ENCODE results near the gene ATP2B1.
"Not testable (repeated sequence)": the region's sequence is repeated elsewhere in the genome, so short reads cannot be mapped to it uniquely, and the experiment has no call there.

ATP2B1 gene

GRCh38 chr12:89704457-89704856 lies 4.2 kb downstream of the ATP2B1 start:
- Histone ChIP-seq H3K4me3 (ENCODE audit: low read depth, low read length) (no peak overlapping the region), H3K27ac (no peak overlapping the region), H3K36me3 (replicated peaks) (no peaks in the 10 kb centered on the region), H3K27me3 (replicated peaks) (no peaks in the 10 kb centered on the region)
- in situ Hi-C loops (cut with HindIII; ENCODE audit: low pct_ligation_motif_present, low sequenced_read_pairs): no loop called here
- TF ChIP-seq CTCF (IDR thresholded peaks at IDR 0.05; ENCODE audit: low read depth, low read length, missing control alignments): no peak
- DNase-seq: no peak

GRCh38 chr12:89703768-89704167 lies 4.9 kb downstream of the ATP2B1 start:
- Histone ChIP-seq H3K27ac (no peak overlapping the region), H3K36me3 (replicated peaks) (no peaks in the 10 kb centered on the region), H3K27me3 (replicated peaks) (no peaks in the 10 kb centered on the region), H3K4me3 (ENCODE audit: low read depth, low read length) (no peak overlapping the region)
- in situ Hi-C loops (cut with HindIII; ENCODE audit: low pct_ligation_motif_present, low sequenced_read_pairs): no loop called here
- no peak for DNase-seq
- no peak for TF ChIP-seq CTCF (IDR thresholded peaks at IDR 0.05; ENCODE audit: low read depth, low read length, missing control alignments)

GRCh38 chr12:89702503-89702902 lies 6.1 kb downstream of the ATP2B1 start:
- Histone ChIP-seq H3K27ac (no peak overlapping the region), H3K4me3 (ENCODE audit: low read depth, low read length) (no peak overlapping the region)
- TF ChIP-seq CTCF (IDR thresholded peaks at IDR 0.05; ENCODE audit: low read depth, low read length, missing control alignments): no peak

GRCh38 chr12:89701606-89702206 lies 6.9 kb downstream of the ATP2B1 start:
- no peak for TF ChIP-seq CTCF (IDR thresholded peaks at IDR 0.05; ENCODE audit: low read depth, low read length, missing control alignments)
- no peak overlapping the region for H3K4me3 ChIP-seq (ENCODE audit: low read depth, low read length)
- DNase-seq: no peak
- no peaks in the 10 kb centered on the region for H3K36me3 ChIP-seq (replicated peaks)
- in situ Hi-C loops (cut with HindIII; ENCODE audit: low pct_ligation_motif_present, low sequenced_read_pairs): no loop called here
- H3K27ac ChIP-seq: no peak overlapping the region
- no peaks in the 10 kb centered on the region for H3K27me3 ChIP-seq (replicated peaks)

More at GRCh38 chr12:89702503-89702902, 6.1 kb downstream of the ATP2B1 start:
- in situ Hi-C loops (cut with HindIII; ENCODE audit: low pct_ligation_motif_present, low sequenced_read_pairs): no loop called here
- no peak for DNase-seq
- no peaks in the 10 kb centered on the region for H3K36me3 ChIP-seq (replicated peaks)
- H3K27me3 ChIP-seq (replicated peaks): no peaks in the 10 kb centered on the region

GRCh38 chr12:89700191-89700810 lies 8.3 kb downstream of the ATP2B1 start:
- Histone ChIP-seq H3K4me3 (ENCODE audit: low read depth, low read length) (no peak overlapping the region), H3K27me3 (replicated peaks) (no peaks in the 10 kb centered on the region), H3K27ac (no peak overlapping the region), H3K36me3 (replicated peaks) (no peaks in the 10 kb centered on the region)
- no peak for TF ChIP-seq CTCF (IDR thresholded peaks at IDR 0.05; ENCODE audit: low read depth, low read length, missing control alignments)
- in situ Hi-C loops (cut with HindIII; ENCODE audit: low pct_ligation_motif_present, low sequenced_read_pairs): no loop called here
- no peak for DNase-seq

GRCh38 chr12:89698607-89699006 lies 10.0 kb downstream of the ATP2B1 start:
- DNase-seq: no peak
- in situ Hi-C loops (cut with HindIII; ENCODE audit: low pct_ligation_motif_present, low sequenced_read_pairs): no loop called here
- TF ChIP-seq CTCF (IDR thresholded peaks at IDR 0.05; ENCODE audit: low read depth, low read length, missing control alignments): no peak
- Histone ChIP-seq H3K4me3 (ENCODE audit: low read depth, low read length) (no peak overlapping the region), H3K36me3 (replicated peaks) (no peaks in the 10 kb centered on the region), H3K27ac (no peak overlapping the region), H3K27me3 (replicated peaks) (no peaks in the 10 kb centered on the region)

- H3K4me3 ChIP-seq (ENCODE audit: low read depth, low read length); in situ Hi-C loops (cut with HindIII; ENCODE audit: low pct_ligation_motif_present, low sequenced_read_pairs); H3K36me3 ChIP-seq (replicated peaks); H3K27ac ChIP-seq; H3K27me3 ChIP-seq (replicated peaks); DNase-seq: not testable (repeated sequence)
Measured at GRCh38 chr12:89697728-89698127, 10.9 kb downstream of the ATP2B1 start.

Measured in brain microvascular endothelial cell (primary cell).